A549 (cell line): ENCODE results near the gene CXCL9.
"Not testable (repeated sequence)": the region's sequence is repeated elsewhere in the genome, so short reads cannot be mapped to it uniquely, and the experiment has no call there.

Source experiments
- MAFK ChIP-seq: fragments of 450-650 bp; IDR thresholded peaks from 2 replicates; pipeline ENCODE4 v1.6.1; 2014; ENCODE audit not compliant: partially characterized antibody
- MYC ChIP-seq: IDR thresholded peaks from 2 replicates; pipeline ENCODE4 v1.6.1; 2012; ENCODE audit warnings: mild to moderate bottlenecking, inconsistent platforms, low read length, improper control_type of control experiment, borderline replicate concordance
- RAD21 ChIP-seq, 2 experiments: fragments of >200 bp in 1 of 2; sonication (Bioruptor Twin) in 1 of 2; formaldehyde crosslinking in 1 of 2; IDR thresholded peaks in 1 of 2; conservative IDR thresholded peaks in 1 of 2; 2 replicates in 1 of 2; 3 replicates in 1 of 2; pipeline ENCODE4 v1.6.1; 2012 to 2018; ENCODE audit warnings: inconsistent platforms in 1 of 2
- TF ChIP-seq, protein P1 (sequence below): fragments of >200 bp; sonication (Bioruptor Twin); formaldehyde crosslinking; IDR thresholded peaks from 3 replicates; pipeline ENCODE4 v1.5.1; 2016

GRCh38 chr4:76050560-76051050 is 43.3 kb upstream of the CXCL9 start:
- TF ChIP-seq MYC; RAD21 (conservative IDR thresholded peaks at IDR 0.05 in 1 of 2, IDR thresholded peaks at IDR 0.05 in 1 of 2); MAFK: not testable (repeated sequence)
- TF ChIP-seq, protein P1, sequence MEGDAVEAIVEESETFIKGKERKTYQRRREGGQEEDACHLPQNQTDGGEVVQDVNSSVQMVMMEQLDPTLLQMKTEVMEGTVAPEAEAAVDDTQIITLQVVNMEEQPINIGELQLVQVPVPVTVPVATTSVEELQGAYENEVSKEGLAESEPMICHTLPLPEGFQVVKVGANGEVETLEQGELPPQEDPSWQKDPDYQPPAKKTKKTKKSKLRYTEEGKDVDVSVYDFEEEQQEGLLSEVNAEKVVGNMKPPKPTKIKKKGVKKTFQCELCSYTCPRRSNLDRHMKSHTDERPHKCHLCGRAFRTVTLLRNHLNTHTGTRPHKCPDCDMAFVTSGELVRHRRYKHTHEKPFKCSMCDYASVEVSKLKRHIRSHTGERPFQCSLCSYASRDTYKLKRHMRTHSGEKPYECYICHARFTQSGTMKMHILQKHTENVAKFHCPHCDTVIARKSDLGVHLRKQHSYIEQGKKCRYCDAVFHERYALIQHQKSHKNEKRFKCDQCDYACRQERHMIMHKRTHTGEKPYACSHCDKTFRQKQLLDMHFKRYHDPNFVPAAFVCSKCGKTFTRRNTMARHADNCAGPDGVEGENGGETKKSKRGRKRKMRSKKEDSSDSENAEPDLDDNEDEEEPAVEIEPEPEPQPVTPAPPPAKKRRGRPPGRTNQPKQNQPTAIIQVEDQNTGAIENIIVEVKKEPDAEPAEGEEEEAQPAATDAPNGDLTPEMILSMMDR, result not testable (repeated sequence)
